MM.1S (cell line): ENCODE data around the gene PPP1CC.

Experiments used
- DNase-seq: peaks from one replicate; pipeline ENCODE4 v3.0.0-alpha.2; 2015
- H2AFZ ChIP-seq: fragments of 300-600 bp; sonication (generic); 2 replicates; pipeline ENCODE4 v1.6.0; 2016; ENCODE audit warnings: antibody characterized with exemption, low read length
- H3F3A ChIP-seq: fragments of 300-600 bp; sonication (generic); 2 replicates; pipeline ENCODE4 v1.6.1; 2016; ENCODE audit warnings: mild to moderate bottlenecking, antibody characterized with exemption, low read length, moderate library complexity, mixed read lengths; ENCODE audit not compliant: insufficient read depth
- H3K27ac ChIP-seq: fragments of 300-600 bp; sonication (generic); 2 replicates; pipeline ENCODE4 v1.5.1; 2016; ENCODE audit warnings: mild to moderate bottlenecking, low read length
- H3K27me3 ChIP-seq: fragments of 300-600 bp; sonication (generic); replicated peaks from 2 replicates; pipeline ENCODE4 v1.6.0; 2016; ENCODE audit warnings: low read length; ENCODE audit not compliant: insufficient read depth
- H3K36me3 ChIP-seq: fragments of 300-600 bp; sonication (generic); replicated peaks from 2 replicates; pipeline ENCODE4 v1.6.1; 2016; ENCODE audit warnings: mild to moderate bottlenecking, low read length, mixed read lengths; ENCODE audit not compliant: insufficient read depth
- H3K4me1 ChIP-seq: fragments of 300-600 bp; sonication (generic); 2 replicates; pipeline ENCODE4 v1.6.1; 2016; ENCODE audit warnings: low read length, mixed read lengths
- H3K4me2 ChIP-seq: fragments of 300-600 bp; sonication (generic); 2 replicates; pipeline ENCODE4 v1.6.0; 2016; ENCODE audit warnings: low read depth, low read length
- H3K4me3 ChIP-seq: fragments of 300-600 bp; sonication (generic); 2 replicates; pipeline ENCODE4 v1.5.1; 2016; ENCODE audit warnings: low read length, mixed read lengths
- H3K79me2 ChIP-seq: fragments of 300-600 bp; sonication (generic); 2 replicates; pipeline ENCODE4 v1.6.1; 2016; ENCODE audit warnings: mixed run types, low read length, mixed read lengths
- H3K9ac ChIP-seq: fragments of 300-600 bp; sonication (generic); 2 replicates; pipeline ENCODE4 v1.6.1; 2016; ENCODE audit warnings: low read length, mixed read lengths
- H3K9me2 ChIP-seq: fragments of 300-600 bp; sonication (generic); replicated peaks from 2 replicates; pipeline ENCODE4 v1.6.1; 2016; ENCODE audit warnings: mild to moderate bottlenecking, low read length, mixed read lengths; ENCODE audit not compliant: insufficient read depth
- H3K9me3 ChIP-seq: fragments of 300-600 bp; sonication (generic); replicated peaks from 2 replicates; pipeline ENCODE4 v1.6.1; 2016; ENCODE audit warnings: mild to moderate bottlenecking, low read length, mixed read lengths; ENCODE audit not compliant: insufficient read depth
- H4K20me1 ChIP-seq: fragments of 300-600 bp; sonication (generic); 2 replicates; pipeline ENCODE4 v1.6.1; 2016; ENCODE audit warnings: mild to moderate bottlenecking, low read length, moderate library complexity, mixed read lengths; ENCODE audit not compliant: insufficient read depth
- EZH2 ChIP-seq: fragments of 300-600 bp; sonication (generic); optimal IDR thresholded peaks from 2 replicates; pipeline ENCODE3; 2017; ENCODE audit warnings: low read depth, mild to moderate bottlenecking, antibody characterized with exemption, low read length, mixed read lengths
- EZH2phosphoT487 ChIP-seq: fragments of 300-600 bp; sonication (generic); IDR thresholded peaks from 2 replicates; pipeline ENCODE4 v1.6.1; 2018; ENCODE audit warnings: antibody characterized with exemption, low read length
- TF ChIP-seq, protein P1 (sequence below): fragments of 300-600 bp; sonication (generic); IDR thresholded peaks from 2 replicates; pipeline ENCODE4 v1.5.1; 2016; ENCODE audit warnings: antibody characterized with exemption, low read length, mixed read lengths

PPP1CC gene

DNA sequence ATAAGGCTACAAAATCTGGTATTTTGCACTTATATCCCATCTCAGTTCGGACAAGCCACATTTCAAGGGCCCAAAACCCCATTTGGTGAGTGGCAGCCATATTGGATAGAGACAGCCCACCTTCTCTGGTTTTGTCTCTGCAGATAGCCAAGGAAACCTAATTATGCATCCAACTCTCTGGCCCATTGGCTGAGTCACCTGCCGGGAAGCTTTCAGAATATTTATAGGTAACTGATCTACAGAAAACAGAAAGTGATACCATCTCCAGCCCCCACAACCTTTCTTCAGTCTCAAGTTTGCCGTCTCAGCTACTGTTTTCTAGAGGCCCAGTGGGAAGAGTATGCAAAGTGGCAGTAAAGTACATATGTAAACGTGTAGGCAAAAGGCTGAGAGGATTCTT, 33.7 kb upstream of the PPP1CC start:
- Histone ChIP-seq H3K27me3 (no peaks in the 10 kb centered on the region), H2AFZ (peak overlapping the region; percentile 45; the same call in 1 of the 2 replicates), H3K9me2 (no peaks in the 10 kb centered on the region), H4K20me1 (no peaks in the 10 kb centered on the region), H3K4me1 (peaks cover 4% of the 10 kb centered on the region), H3K9ac (peak overlapping the region; percentile 22; the same call in 1 of the 2 replicates), H3K36me3 (no peaks in the 10 kb centered on the region), H3K9me3 (no peaks in the 10 kb centered on the region), H3F3A (peaks cover 6% of the 10 kb centered on the region), H3K27ac (peak overlapping the region; percentile 71; the same call in 1 of the 2 replicates), H3K79me2 (no peaks in the 10 kb centered on the region), H3K4me2 (peak overlapping the region; percentile 63), H3K4me3 (0 out of 2 replicates have a peak overlapping the region, but pooled peaks have one; percentile 25)
- DNase-seq: peak; percentile 84
- no peak for TF ChIP-seq EZH2
- TF ChIP-seq EZH2phosphoT487: no peak
- TF ChIP-seq, protein P1, sequence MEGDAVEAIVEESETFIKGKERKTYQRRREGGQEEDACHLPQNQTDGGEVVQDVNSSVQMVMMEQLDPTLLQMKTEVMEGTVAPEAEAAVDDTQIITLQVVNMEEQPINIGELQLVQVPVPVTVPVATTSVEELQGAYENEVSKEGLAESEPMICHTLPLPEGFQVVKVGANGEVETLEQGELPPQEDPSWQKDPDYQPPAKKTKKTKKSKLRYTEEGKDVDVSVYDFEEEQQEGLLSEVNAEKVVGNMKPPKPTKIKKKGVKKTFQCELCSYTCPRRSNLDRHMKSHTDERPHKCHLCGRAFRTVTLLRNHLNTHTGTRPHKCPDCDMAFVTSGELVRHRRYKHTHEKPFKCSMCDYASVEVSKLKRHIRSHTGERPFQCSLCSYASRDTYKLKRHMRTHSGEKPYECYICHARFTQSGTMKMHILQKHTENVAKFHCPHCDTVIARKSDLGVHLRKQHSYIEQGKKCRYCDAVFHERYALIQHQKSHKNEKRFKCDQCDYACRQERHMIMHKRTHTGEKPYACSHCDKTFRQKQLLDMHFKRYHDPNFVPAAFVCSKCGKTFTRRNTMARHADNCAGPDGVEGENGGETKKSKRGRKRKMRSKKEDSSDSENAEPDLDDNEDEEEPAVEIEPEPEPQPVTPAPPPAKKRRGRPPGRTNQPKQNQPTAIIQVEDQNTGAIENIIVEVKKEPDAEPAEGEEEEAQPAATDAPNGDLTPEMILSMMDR: no peak

GRCh38 chr12:110775997-110776396, 33.3 kb upstream of the PPP1CC start:
- Histone ChIP-seq H4K20me1 (no peaks in the 10 kb centered on the region), H2AFZ (peak overlapping the region; percentile 45; the same call in 1 of the 2 replicates), H3K36me3 (no peaks in the 10 kb centered on the region), H3K27me3 (no peaks in the 10 kb centered on the region), H3K4me3 (no peak overlapping the region), H3K9ac (peak overlapping the region; percentile 22; the same call in 1 of the 2 replicates), H3K4me2 (peak overlapping the region; percentile 63), H3K4me1 (peaks cover 4% of the 10 kb centered on the region), H3K9me3 (no peaks in the 10 kb centered on the region), H3K79me2 (no peaks in the 10 kb centered on the region), H3K9me2 (no peaks in the 10 kb centered on the region), H3K27ac (peak overlapping the region; percentile 71; the same call in 1 of the 2 replicates), H3F3A (peaks cover 6% of the 10 kb centered on the region)
- TF ChIP-seq EZH2 (no peak), EZH2phosphoT487 (no peak)
- TF ChIP-seq, protein P1: no peak
- DNase-seq: no peak

DNA sequence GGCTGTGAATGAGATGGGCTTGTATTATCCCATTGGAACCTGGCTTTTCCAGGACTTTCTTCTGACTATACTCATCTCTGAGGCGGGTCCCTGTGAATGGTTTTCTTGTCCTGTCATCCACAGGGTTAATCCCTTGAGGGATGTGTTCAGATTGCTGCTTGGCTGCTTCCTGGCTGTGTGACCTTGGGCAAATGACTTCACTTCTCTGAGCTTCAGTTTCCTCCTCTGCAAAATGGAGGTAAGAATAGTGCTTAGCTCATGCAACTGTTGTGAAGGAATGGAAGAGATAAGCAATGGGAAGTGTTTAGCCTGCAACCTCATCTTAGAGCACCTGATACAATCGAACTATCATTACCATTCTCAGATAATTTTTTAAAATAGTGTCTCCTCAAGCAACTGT, 32.1 kb upstream of the PPP1CC start:
- H3K27ac ChIP-seq: no peak overlapping the region
- H3K27me3 ChIP-seq: no peaks in the 10 kb centered on the region
- H3K9me3 ChIP-seq: no peaks in the 10 kb centered on the region
- no peak overlapping the region for H3K9ac ChIP-seq
- H3K9me2 ChIP-seq: no peaks in the 10 kb centered on the region
- H3K4me3 ChIP-seq: no peak overlapping the region
- no peaks in the 10 kb centered on the region for H4K20me1 ChIP-seq
- H3K4me1 ChIP-seq: peaks cover 4% of the 10 kb centered on the region
- no peaks in the 10 kb centered on the region for H3K36me3 ChIP-seq
- H3K79me2 ChIP-seq: no peaks in the 10 kb centered on the region
- TF ChIP-seq, protein P1: no peak
- TF ChIP-seq EZH2 (no peak), EZH2phosphoT487 (no peak)
- DNase-seq: no peak
- no peak overlapping the region for H2AFZ ChIP-seq
- peaks cover 6% of the 10 kb centered on the region for H3F3A ChIP-seq
- H3K4me2 ChIP-seq: no peak overlapping the region
